Femur (tissue), 1 donor: ENCODE results near the gene GPLD1.

Source experiments
- DNase-seq: peaks from one replicate; pipeline ENCODE4 v3.0.0-alpha.2; 2017

The GPLD1 gene

GRCh38 chr6:24500683-24501082 is 11.3 kb upstream of the GPLD1 start:
- no peak for DNase-seq

- no peak for DNase-seq
These were observed 8.0 kb upstream of the GPLD1 start for GRCh38 chr6:24497254-24497970.

- peak; percentile 81 for DNase-seq
These were observed 5.7 kb upstream of the GPLD1 start, which contains the start of gene ALDH5A1 for GRCh38 chr6:24494821-24495795. Gene ALDH5A1, plus strand, starts transcription at chr6:24494969. Its CDS starts 28 bp downstream, at chr6:24494997.

GRCh38 chr6:24493945-24494820 is 4.8 kb upstream of the GPLD1 start:
- no peak for DNase-seq

- no peak for DNase-seq
These were observed 3.1 kb upstream of the GPLD1 start for GRCh38 chr6:24492475-24492874.

- no peak for DNase-seq
These were observed 1.6 kb upstream of the GPLD1 start for GRCh38 chr6:24490948-24491347.

GRCh38 chr6:24489881-24490280 is 503 bp upstream of the GPLD1 start:
- DNase-seq: no peak

- no peak for DNase-seq
These were observed 3.3 kb downstream of the GPLD1 start for GRCh38 chr6:24486065-24486464.

- no peak for DNase-seq
These were observed 4.6 kb downstream of the GPLD1 start for GRCh38 chr6:24484657-24485323.

GRCh38 chr6:24481449-24481848 is 7.9 kb downstream of the GPLD1 start:
- no peak for DNase-seq

GRCh38 chr6:24480705-24481104 is 8.7 kb downstream of the GPLD1 start:
- DNase-seq: no peak

- DNase-seq: no peak
These were observed 10.5 kb downstream of the GPLD1 start for GRCh38 chr6:24478903-24479302.

- no peak for DNase-seq
These were observed 12.3 kb downstream of the GPLD1 start for GRCh38 chr6:24477070-24477469.

- DNase-seq: no peak
These were observed 12.7 kb downstream of the GPLD1 start for GRCh38 chr6:24476631-24477030.

- DNase-seq: no peak
These were observed 17.2 kb downstream of the GPLD1 start for GRCh38 chr6:24472181-24472580.

- no peak for DNase-seq
These were observed 19.6 kb downstream of the GPLD1 start for GRCh38 chr6:24469811-24470210.

- DNase-seq: no peak
These were observed 24.9 kb downstream of the GPLD1 start for GRCh38 chr6:24464253-24465038.

- no peak for DNase-seq
These were observed 28.4 kb downstream of the GPLD1 start for GRCh38 chr6:24460966-24461365.

GRCh38 chr6:24458941-24459340 is 30.4 kb downstream of the GPLD1 start:
- DNase-seq: no peak

- DNase-seq: no peak
These were observed 31.2 kb downstream of the GPLD1 start for GRCh38 chr6:24458134-24458533.

GRCh38 chr6:24455061-24455460 is 34.3 kb downstream of the GPLD1 start:
- DNase-seq: no peak
